HepG2 (cell line): ENCODE measurements around the gene DDC.

Experiments used
- CEBPG ChIP-seq: IDR thresholded peaks from 2 replicates; pipeline ENCODE4 v1.6.1; 2016
- CTCF ChIP-seq: sonication (generic); formaldehyde crosslinking; IDR thresholded peaks from 2 replicates; pipeline ENCODE4 v1.5.0; 2020; ENCODE audit warnings: mild to moderate bottlenecking, missing genetic modification reagents, moderate library complexity
- ZNF121 ChIP-seq: sonication (generic); formaldehyde crosslinking; IDR thresholded peaks from 2 replicates; pipeline ENCODE4 v1.5.0; 2020; ENCODE audit warnings: mild to moderate bottlenecking, missing genetic modification reagents

- TF ChIP-seq CTCF: no peak
- no peak for TF ChIP-seq ZNF121
- no peak for TF ChIP-seq CEBPG (CRISPR knock-in tag)
Measured at GRCh38 chr7:50431722-50432305, 133.4 kb downstream of the DDC start.
